ENCODE measurements around the gene SERPINB1. TPM values are rescaled to one million over a fixed set of nuclear protein-coding genes. Genes with fewer than 3 reads are reported as not detected.
"Not testable (repeated sequence)": the region's sequence is repeated elsewhere in the genome, so short reads cannot be mapped to it uniquely, and the experiment has no call there.

SERPINB1 gene
- total and polyA plus RNA-seq, 9 of the 15 experiments (the other 6 are each of a cell fraction or from before 2014, with no cell fraction given), result 33.9 to 108 (median 63.8) TPM

DNA sequence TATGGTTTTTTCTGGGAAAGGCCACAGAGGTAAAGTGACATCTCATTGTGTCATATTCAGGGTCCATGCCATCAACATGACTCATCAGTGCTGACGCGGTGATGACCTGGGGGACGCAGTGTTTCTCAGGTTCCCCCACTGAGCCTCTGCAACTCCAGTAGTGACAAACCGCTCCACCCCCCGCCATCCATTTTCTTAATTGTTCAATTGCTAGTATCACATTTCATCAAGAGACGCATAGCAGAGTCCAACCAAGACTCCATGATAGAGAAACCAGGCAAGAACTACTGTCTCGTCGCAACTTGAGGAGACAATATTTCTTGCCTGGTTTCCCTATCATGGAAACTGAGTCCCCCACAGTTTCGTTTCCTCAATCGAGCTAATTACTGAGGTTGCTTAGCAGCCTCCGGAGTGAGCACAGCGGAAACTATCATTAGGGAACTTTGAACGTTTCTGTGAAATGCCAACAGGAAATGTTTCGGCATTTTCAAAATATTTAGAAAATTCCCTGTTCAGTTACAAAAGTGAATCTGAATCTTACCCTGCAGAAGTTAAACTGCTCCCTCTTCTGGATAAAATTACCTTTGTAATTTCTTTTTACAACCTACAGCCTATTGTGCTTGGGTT is 12.2 kb upstream of the SERPINB1 start (continued):
- TF ChIP-seq HDAC8 (tag; IDR thresholded peaks at IDR 0.05), result no peak
- TF ChIP-seq MTA1 (IDR thresholded peaks at IDR 0.05; ENCODE audit: borderline replicate concordance), result peak; percentile 40; the same call in 1 of the 2 replicates
- TF ChIP-seq JUND (IDR thresholded peaks at IDR 0.05; ENCODE audit: borderline replicate concordance, low read depth, low read length), result peak; percentile 98
- peak; percentile 98 for TF ChIP-seq JUND (tag; IDR thresholded peaks at IDR 0.05; ENCODE audit: borderline replicate concordance, low read depth, low read length)

- H3K9me1 ChIP-seq (ENCODE audit: control insufficient read depth, insufficient read depth, low read length); intact Hi-C loops (cut with micrococcal nuclease); H3K36me3 ChIP-seq (ENCODE audit: control insufficient read depth, insufficient read depth, low read length); H4K20me1 ChIP-seq (replicated peaks; ENCODE audit: control insufficient read depth, insufficient read depth, low read length); H3K27me3 ChIP-seq (ENCODE audit: control insufficient read depth in 2 of 2, insufficient read depth in 2 of 2, low read length in 2 of 2); H3K79me2 ChIP-seq (ENCODE audit: control insufficient read depth, insufficient read depth, low read length); in situ Hi-C loops (cut with MboI); POLR2A ChIA-PET; BruUV-seq (replicated peaks); H3K9me3 ChIP-seq (replicated peaks; ENCODE audit: control insufficient read depth, insufficient read depth, low read depth, low read length); ATAC-seq; FAIRE-seq; DNase-seq (ENCODE audit: extremely low read depth in 1 of 4, low spot score in 3 of 4): not testable (repeated sequence)
- WGBS (ENCODE audit: insufficient coverage, low coverage, missing lambda C conversion rate), result no CpG with 5 or more reads among the region's 1 CpG
- 0 out of 2 replicates have a peak, but pooled peaks have one; percentile 8 for TF ChIP-seq VEZF1 (CRISPR knock-in tag; IDR thresholded peaks at IDR 0.05)
- TF ChIP-seq KAT7 (CRISPR knock-in tag; IDR thresholded peaks at IDR 0.05; ENCODE audit: borderline replicate concordance), result peak; percentile 41; the same call in 1 of the 2 replicates
- H3K4me1 ChIP-seq (replicated peaks in 1 of 2; ENCODE audit: control insufficient read depth in 2 of 2, insufficient read depth in 2 of 2, low read length in 2 of 2), result peaks cover 43 to 70% of the 10 kb centered on the region in 2 experiments
- H3K27ac ChIP-seq (ENCODE audit: extremely low read depth, low read depth, low read length), result peak overlapping the region; percentile 98
- CTCF ChIA-PET (ENCODE audit: low intra/inter-chr PET ratio), result interaction anchor here (1.4 kb wide), 1 partner anchor 62 kb away, joined by 7 read pairs; no protein-coding TSS in a partner anchor
- peak overlapping the region; percentile 73 for H3K4me2 ChIP-seq (ENCODE audit: insufficient read depth, low read length)
- peak overlapping the region; percentile 18 to 61; a peak in 3 of 4 replicates for H3K9ac ChIP-seq (ENCODE audit: insufficient read depth in 1 of 2, low read depth in 2 of 2, low read length in 2 of 2)
- peak overlapping the region; percentile 93 for H2AFZ ChIP-seq (ENCODE audit: low read depth, low read length)
- H3K4me3 ChIP-seq, result peak overlapping the region; percentile 2; the same call in 1 of the 2 replicates
Observed at GRCh38 chr6:2853378-2853768, 11.7 kb upstream of the SERPINB1 start.
